Suprapubic skin (tissue), 3 donors: ENCODE data around the gene FIGNL1.

Source experiments
- CTCF ChIP-seq, 2 donors: fragments of 200-600 bp in 1 of 2; fragments of 450-650 bp in 1 of 2; sonication (generic) in 1 of 2; IDR thresholded peaks; one replicate each; pipeline ENCODE4 v1.5.1; 2016 to 2019; ENCODE audit warnings: antibody characterized with exemption in 2 of 2, mild to moderate bottlenecking in 1 of 2, moderate library complexity in 1 of 2
- POLR2AphosphoS5 ChIP-seq, 3 donors: sonication (generic); formaldehyde crosslinking; IDR thresholded peaks; one replicate each; pipeline ENCODE4 v1.6.1; 2017; ENCODE audit warnings: antibody characterized with exemption in 3 of 3

GRCh38 chr7:50431316-50431715, 18.8 kb downstream of the FIGNL1 start:
- no peak for TF ChIP-seq POLR2AphosphoS5 (IDR thresholded peaks at IDR 0.05)
- TF ChIP-seq CTCF (IDR thresholded peaks at IDR 0.05), result no peak
